ENCODE measurements around the gene SESTD1.
"Not testable (repeated sequence)": the region's sequence is repeated elsewhere in the genome, so short reads cannot be mapped to it uniquely, and the experiment has no call there.

The SESTD1 gene

GRCh38 chr2:179265082-179265510, 464 bp upstream of the SESTD1 start:
- no peak for DNase-seq

GRCh38 chr2:179263446-179264367, 925 bp downstream of the SESTD1 start:
- DNase-seq = no peak

- no peak for DNase-seq
Measured at GRCh38 chr2:179263015-179263414, 1.6 kb downstream of the SESTD1 start.

GRCh38 chr2:179262077-179262660, 2.5 kb downstream of the SESTD1 start:
- DNase-seq = no peak

- DNase-seq = no peak
Measured at GRCh38 chr2:179261151-179261825, 3.3 kb downstream of the SESTD1 start.

GRCh38 chr2:179260224-179260623, 4.4 kb downstream of the SESTD1 start:
- DNase-seq = no peak

- no peak for DNase-seq
Measured at GRCh38 chr2:179255129-179255528, 9.5 kb downstream of the SESTD1 start.

GRCh38 chr2:179253226-179253625, 11.4 kb downstream of the SESTD1 start:
- no peak for DNase-seq

- no peak for DNase-seq
Measured at GRCh38 chr2:179252423-179252822, 12.2 kb downstream of the SESTD1 start.

- DNase-seq = no peak
Measured at GRCh38 chr2:179251870-179252269, 12.8 kb downstream of the SESTD1 start.

- DNase-seq = no peak
Measured at GRCh38 chr2:179250848-179251504, 13.7 kb downstream of the SESTD1 start.

- DNase-seq = no peak
Measured at GRCh38 chr2:179250095-179250494, 14.5 kb downstream of the SESTD1 start.

GRCh38 chr2:179248024-179248348, 16.6 kb downstream of the SESTD1 start:
- DNase-seq = no peak

- no peak for DNase-seq
Measured at GRCh38 chr2:179247318-179248023, 17.2 kb downstream of the SESTD1 start.

- DNase-seq = not testable (repeated sequence)
Measured at GRCh38 chr2:179245843-179246242, 18.8 kb downstream of the SESTD1 start.

GRCh38 chr2:179243046-179243445, 21.6 kb downstream of the SESTD1 start:
- no peak for DNase-seq

GRCh38 chr2:179240481-179241451, 23.9 kb downstream of the SESTD1 start:
- no peak for DNase-seq

- DNase-seq = no peak
Measured at GRCh38 chr2:179239838-179240237, 24.8 kb downstream of the SESTD1 start.

- DNase-seq = no peak
Measured at GRCh38 chr2:179239195-179239594, 25.4 kb downstream of the SESTD1 start.

GRCh38 chr2:179238027-179238426, 26.6 kb downstream of the SESTD1 start:
- DNase-seq = no peak

- DNase-seq = no peak
Measured at GRCh38 chr2:179237209-179237946, 27.3 kb downstream of the SESTD1 start.
